Activated CD4-positive, alpha-beta memory T cell treated with anti-CD3 and anti-CD28 coated beads for 36 hours (primary cell): ENCODE results near the gene NOSIP. TPM values are rescaled to one million over a fixed set of nuclear protein-coding genes. Genes with fewer than 3 reads are reported as not detected.

Experiments used
- CTCF ChIA-PET: fragments of 350-600 bp; sonication (Branson Sonifier 250); formaldehyde crosslinking; loops from one replicate; lab custom pipeline; 2021; ENCODE audit warnings: antibody characterized with exemption, inconsistent platforms; lab: Charles Lee
- POLR2A ChIA-PET: fragments of 350-600 bp; sonication (Branson Sonifier 250); formaldehyde crosslinking; loops from one replicate; lab custom pipeline; 2021; ENCODE audit warnings: antibody characterized with exemption; lab: Charles Lee
- DNase-seq: peaks from one replicate; pipeline ENCODE4 v3.0.0-alpha.2; 2020
- H3K27ac Mint-ChIP-seq: one replicate; pipeline ENCODE4 v1.8.0; 2021; ENCODE audit warnings: mixed read lengths
- H3K27me3 Mint-ChIP-seq: one replicate; pipeline ENCODE4 v1.8.0; 2021; ENCODE audit warnings: mixed read lengths
- H3K36me3 Mint-ChIP-seq: one replicate; pipeline ENCODE4 v1.8.0; 2021; ENCODE audit warnings: mixed read lengths
- H3K4me1 Mint-ChIP-seq: one replicate; pipeline ENCODE4 v1.8.0; 2021; ENCODE audit warnings: low read depth, mixed read lengths
- H3K4me3 Mint-ChIP-seq: one replicate; pipeline ENCODE4 v1.8.0; 2021; ENCODE audit warnings: mild to moderate bottlenecking, mixed read lengths
- H3K9me3 Mint-ChIP-seq: one replicate; pipeline ENCODE4 v1.8.0; 2021; ENCODE audit warnings: mixed read lengths
- intact Hi-C: fragments of 100-400 bp; cut with micrococcal nuclease; formaldehyde crosslinking; loops from one replicate; pipeline ENCODE4 v1.15.1; 2023
- total RNA-seq, 2 experiments: library from RNA; stranded (reverse); gene quantifications; one replicate each; pipeline ENCODE4 v1.2.3, GENCODE V29; 2021

Gene NOSIP
- total RNA-seq, 2 experiments from 2014 or later: 80.3 to 84.3 TPM

- Mint-ChIP-seq H3K4me1 (peaks cover 16% of the 10 kb centered on the region), H3K36me3 (no peaks in the 10 kb centered on the region), H3K27ac (no peak overlapping the region), H3K4me3 (no peak overlapping the region), H3K27me3 (no peaks in the 10 kb centered on the region), H3K9me3 (no peaks in the 10 kb centered on the region)
- POLR2A ChIA-PET: interaction anchor here (0.6 kb wide), 1 partner anchor 127 kb away, joined by 3 read pairs; no protein-coding TSS in a partner anchor
- DNase-seq: no peak
- CTCF ChIA-PET: interaction anchor here (4.6 kb wide), 1 partner anchor 17 kb away, joined by 17 read pairs; no protein-coding TSS in a partner anchor
- intact Hi-C loops: no loop called here
These were observed 6.9 kb upstream of the NOSIP start for GRCh38 chr19:49587227-49587626.

- CTCF ChIA-PET: interaction anchor here (0.7 to 4.6 kb wide), 3 partner anchors 15 to 96 kb away, joined by 3 to 17 read pairs (median 3); no protein-coding TSS in a partner anchor
- Mint-ChIP-seq H3K4me3 (no peak overlapping the region), H3K36me3 (peaks cover 3% of the 10 kb centered on the region), H3K4me1 (peaks cover 22% of the 10 kb centered on the region), H3K27ac (no peak overlapping the region), H3K27me3 (no peaks in the 10 kb centered on the region), H3K9me3 (no peaks in the 10 kb centered on the region)
- POLR2A ChIA-PET: no interaction called here
- intact Hi-C loops: no loop called here
- DNase-seq: no peak
These were observed 4.7 kb upstream of the NOSIP start for GRCh38 chr19:49585023-49585422.

GRCh38 chr19:49583239-49583638 is 2.9 kb upstream of the NOSIP start:
- Mint-ChIP-seq H3K4me3 (no peak overlapping the region), H3K36me3 (peaks cover 3% of the 10 kb centered on the region), H3K9me3 (no peaks in the 10 kb centered on the region), H3K27ac (no peak overlapping the region), H3K27me3 (no peaks in the 10 kb centered on the region), H3K4me1 (peaks cover 24% of the 10 kb centered on the region)
- DNase-seq: no peak
- POLR2A ChIA-PET: interaction anchor here (0.7 to 1.2 kb wide), 2 partner anchors 49 to 57 kb away, joined by 3 read pairs; no protein-coding TSS in a partner anchor
- intact Hi-C loops: no loop called here
- CTCF ChIA-PET: interaction anchor here (0.6 to 1.0 kb wide), 2 partner anchors 14 to 304 kb away, joined by 3 read pairs; no protein-coding TSS in a partner anchor

- Mint-ChIP-seq H3K4me3 (peak within 1 kb of the TSS; percentile 97), H3K4me1 (peaks cover 29% of the 10 kb centered on the region), H3K36me3 (peaks cover 3% of the 10 kb centered on the region), H3K27ac (peak within 1 kb of the TSS; percentile 92), H3K9me3 (no peaks in the 10 kb centered on the region), H3K27me3 (no peaks in the 10 kb centered on the region)
- intact Hi-C loops: no loop called here
- ChIA-PET POLR2A (interaction anchor here (0.7 to 2.5 kb wide), 9 partner anchors 9 to 96 kb away, joined by 3 to 22 read pairs (median 8); partner anchors contain the start of genes PRMT1 and PRR12), CTCF (interaction anchor here (1.1 to 3.5 kb wide), 5 partner anchors 10 to 76 kb away, joined by 4 to 36 read pairs (median 6); partner anchors contain the start of gene PRR12)
- no peak for DNase-seq
These were observed 702 bp upstream of the NOSIP start, which contains the start of gene PRRG2 for GRCh38 chr19:49581007-49581508. Gene PRRG2, plus strand, starts transcription at chr19:49581316. Its CDS starts 1,904 bp downstream, at chr19:49583220.

GRCh38 chr19:49579947-49580263 is 451 bp downstream of the NOSIP start:
- Mint-ChIP-seq H3K27me3 (no peaks in the 10 kb centered on the region), H3K4me1 (peaks cover 29% of the 10 kb centered on the region), H3K36me3 (peaks cover 3% of the 10 kb centered on the region), H3K27ac (peak overlapping the region; percentile 92), H3K9me3 (no peaks in the 10 kb centered on the region), H3K4me3 (peak overlapping the region; percentile 97)
- POLR2A ChIA-PET: interaction anchor here (0.5 to 2.5 kb wide), 11 partner anchors 9 to 97 kb away, joined by 3 to 22 read pairs (median 6); partner anchors contain the start of genes PRMT1 and PRR12
- CTCF ChIA-PET: interaction anchor here (0.7 to 3.5 kb wide), 9 partner anchors 10 to 97 kb away, joined by 3 to 36 read pairs (median 5); partner anchors contain the start of gene PRMT1
- intact Hi-C loops: loop anchor here (1.0 kb wide), 2 partner anchors 10 to 60 kb away; partner anchors contain the start of gene RRAS
- DNase-seq: no peak

GRCh38 chr19:49579193-49579592 is 1.2 kb downstream of the NOSIP start:
- intact Hi-C loops: no loop called here
- Mint-ChIP-seq H3K27me3 (no peaks in the 10 kb centered on the region), H3K36me3 (peaks cover 3% of the 10 kb centered on the region), H3K4me3 (peak overlapping the region; percentile 97), H3K9me3 (no peaks in the 10 kb centered on the region), H3K4me1 (peaks cover 29% of the 10 kb centered on the region), H3K27ac (peak overlapping the region; percentile 92)
- DNase-seq: no peak
- ChIA-PET CTCF (interaction anchor here (1.4 to 3.5 kb wide), 6 partner anchors 9 to 98 kb away, joined by 4 to 36 read pairs (median 6); partner anchors contain the start of gene PRMT1), POLR2A (interaction anchor here (0.9 to 2.5 kb wide), 6 partner anchors 10 to 98 kb away, joined by 4 to 22 read pairs (median 8); partner anchors contain the start of genes PRMT1 and PRR12)

GRCh38 chr19:49574206-49574755 is 6.1 kb downstream of the NOSIP start:
- Mint-ChIP-seq H3K4me1 (peaks cover 31% of the 10 kb centered on the region), H3K27me3 (no peaks in the 10 kb centered on the region), H3K36me3 (peaks cover 5% of the 10 kb centered on the region), H3K4me3 (no peak overlapping the region), H3K27ac (peak overlapping the region; percentile 29), H3K9me3 (no peaks in the 10 kb centered on the region)
- intact Hi-C loops: no loop called here
- ChIA-PET POLR2A (interaction anchor here (0.6 to 1.2 kb wide), 2 partner anchors 60 to 75 kb away, joined by 3 to 4 read pairs; no protein-coding TSS in a partner anchor), CTCF (interaction anchor here (6.9 kb wide), 2 partner anchors 25 to 67 kb away, joined by 171 to 202 read pairs; no protein-coding TSS in a partner anchor)
- DNase-seq: no peak

GRCh38 chr19:49573425-49573824 is 6.9 kb downstream of the NOSIP start:
- CTCF ChIA-PET: interaction anchor here (0.6 to 6.9 kb wide), 3 partner anchors 12 to 66 kb away, joined by 3 to 202 read pairs (median 171); no protein-coding TSS in a partner anchor
- Mint-ChIP-seq H3K9me3 (no peaks in the 10 kb centered on the region), H3K27ac (peak overlapping the region; percentile 5), H3K36me3 (peaks cover 5% of the 10 kb centered on the region), H3K27me3 (no peaks in the 10 kb centered on the region), H3K4me3 (no peak overlapping the region), H3K4me1 (peaks cover 30% of the 10 kb centered on the region)
- intact Hi-C loops: no loop called here
- POLR2A ChIA-PET: interaction anchor here (1.2 kb wide), 1 partner anchor 74 kb away, joined by 4 read pairs; no protein-coding TSS in a partner anchor
- no peak for DNase-seq

- Mint-ChIP-seq H3K9me3 (no peaks in the 10 kb centered on the region), H3K27ac (no peak overlapping the region), H3K36me3 (peaks cover 5% of the 10 kb centered on the region), H3K4me3 (no peak overlapping the region), H3K27me3 (no peaks in the 10 kb centered on the region), H3K4me1 (peaks cover 31% of the 10 kb centered on the region)
- CTCF ChIA-PET: interaction anchor here (0.6 to 6.9 kb wide), 4 partner anchors 11 to 97 kb away, joined by 3 to 202 read pairs (median 87); no protein-coding TSS in a partner anchor
- POLR2A ChIA-PET: no interaction called here
- intact Hi-C loops: no loop called here
- no peak for DNase-seq
These were observed 7.3 kb downstream of the NOSIP start for GRCh38 chr19:49573009-49573408.

- Mint-ChIP-seq H3K9me3 (no peaks in the 10 kb centered on the region), H3K27ac (peak overlapping the region; percentile 46), H3K36me3 (peaks cover 5% of the 10 kb centered on the region), H3K27me3 (no peaks in the 10 kb centered on the region), H3K4me1 (peaks cover 40% of the 10 kb centered on the region), H3K4me3 (no peak overlapping the region)
- intact Hi-C loops: loop anchor here (1.0 kb wide), 1 partner anchor 65 kb away; no protein-coding TSS in a partner anchor
- POLR2A ChIA-PET: interaction anchor here (0.6 to 1.9 kb wide), 2 partner anchors 9 to 473 kb away, joined by 3 to 8 read pairs; partner anchors contain the start of gene NOSIP
- CTCF ChIA-PET: interaction anchor here (0.7 to 6.9 kb wide), 21 partner anchors 9 to 128 kb away, joined by 3 to 202 read pairs (median 7); partner anchors contain the start of genes FLT3LG, NOSIP, PIH1D1 and PRMT1
- DNase-seq: peak; percentile 50
These were observed 9.2 kb downstream of the NOSIP start for GRCh38 chr19:49570997-49571676.
